Activated naive CD4-positive, alpha-beta T cell treated with anti-CD3 and anti-CD28 coated beads, Interleukin-2, amount 50 U/mL, for 16 hours (primary cell): ENCODE results near the gene SPTBN5.

Experiments used
- DNase-seq: peaks from one replicate; pipeline ENCODE4 v3.0.0-alpha.2; 2020

The SPTBN5 gene

DNA sequence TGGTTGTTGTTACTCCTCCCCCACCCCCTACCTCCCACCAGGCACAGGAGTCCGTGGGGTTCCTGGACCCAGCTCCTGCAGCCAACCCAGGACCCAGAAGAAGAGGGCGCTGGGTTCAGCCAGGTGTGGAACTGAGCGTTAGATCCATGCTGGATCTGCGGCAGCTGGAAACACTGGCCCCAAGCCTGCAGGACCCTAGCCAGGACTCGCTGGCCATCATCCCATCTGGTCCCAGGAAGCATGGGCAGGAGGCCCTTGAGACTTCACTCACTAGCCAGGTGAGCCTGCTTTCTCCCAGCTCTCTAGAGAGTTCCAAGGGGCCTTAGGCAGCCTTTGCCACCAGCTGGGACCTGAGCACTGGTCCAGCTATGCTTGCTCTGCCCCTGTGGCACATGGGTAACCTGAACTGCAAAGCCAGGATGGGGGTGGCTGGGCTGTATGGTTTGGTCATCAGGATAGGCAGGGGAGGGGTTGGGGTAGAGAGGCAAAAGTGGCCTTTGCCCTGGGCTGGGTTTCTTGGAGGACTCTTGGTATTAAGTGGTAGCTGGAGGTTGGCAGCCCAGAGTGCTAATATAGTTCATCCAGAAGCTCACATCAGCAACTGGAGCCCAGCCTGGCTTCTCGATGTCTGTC, 72.9 kb downstream of the SPTBN5 start:
- no peak for DNase-seq

DNA sequence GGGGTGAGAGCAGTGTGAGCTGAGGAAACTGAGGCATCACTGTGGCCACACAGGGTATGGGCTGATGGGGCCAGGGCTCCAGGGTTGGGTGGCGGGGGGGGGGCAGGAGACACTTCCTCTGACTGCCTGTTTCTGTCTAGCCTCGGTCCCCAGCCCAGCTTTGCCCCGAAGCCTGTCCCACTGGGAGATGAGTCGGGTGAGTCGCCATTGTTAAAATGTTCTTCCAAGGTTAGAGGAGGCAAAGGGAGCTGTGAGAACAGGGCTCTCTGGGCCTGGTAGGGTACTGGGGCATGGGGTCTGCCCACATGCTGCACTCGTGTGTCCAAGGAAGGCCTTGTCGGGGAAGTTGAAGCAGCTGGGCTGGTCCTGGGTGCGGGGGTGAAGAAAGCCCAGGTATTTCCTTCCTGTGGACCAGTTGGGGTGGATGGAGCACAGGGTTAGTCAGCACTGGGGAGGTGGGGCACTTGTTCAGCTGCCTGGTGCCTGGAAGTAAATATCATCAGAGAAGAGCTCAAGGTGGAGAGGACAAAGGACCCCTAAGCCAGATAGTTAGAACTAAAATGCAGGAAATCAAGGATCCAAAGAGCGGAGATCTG, 74.3 kb downstream of the SPTBN5 start:
- DNase-seq, result no peak

DNA sequence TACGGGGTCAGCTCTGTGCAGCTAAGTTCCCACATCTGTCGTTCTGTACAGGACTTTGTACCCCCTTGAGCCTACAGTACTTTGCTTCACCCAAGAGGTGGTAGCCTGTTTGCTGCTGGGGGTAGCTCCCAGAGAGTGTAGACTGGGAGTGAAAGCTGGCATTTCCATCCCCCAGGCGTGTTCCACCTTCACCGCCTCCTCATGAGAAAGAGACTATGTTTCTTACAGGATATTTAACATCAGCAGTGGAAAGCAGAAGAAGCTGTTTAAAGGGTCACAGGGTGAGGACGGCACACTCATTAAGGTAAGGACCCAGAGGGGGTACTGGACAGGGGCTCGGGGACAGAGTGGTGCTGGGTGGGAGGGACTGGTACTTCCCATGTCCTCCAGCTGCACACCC, 76.1 kb downstream of the SPTBN5 start:
- no peak for DNase-seq

DNA sequence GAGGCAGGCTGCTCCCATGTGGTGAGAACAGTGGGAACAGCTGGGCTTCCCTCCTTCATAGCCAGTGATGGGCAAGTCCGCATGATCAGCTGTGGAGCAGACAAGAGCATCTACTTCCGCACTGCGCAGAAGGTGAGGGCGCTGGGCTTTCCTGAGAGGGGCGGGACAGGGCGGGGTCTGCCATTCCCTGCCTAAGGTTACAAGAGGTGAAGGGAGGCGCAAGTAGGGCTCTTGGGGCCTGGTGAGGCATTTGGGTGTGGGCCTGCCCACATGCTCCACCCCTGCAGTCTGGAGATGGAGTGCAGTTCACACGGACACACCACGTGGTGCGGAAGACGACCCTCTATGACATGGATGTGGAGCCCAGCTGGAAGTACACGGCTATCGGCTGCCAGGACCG, 76.5 kb downstream of the SPTBN5 start:
- no peak for DNase-seq

DNA sequence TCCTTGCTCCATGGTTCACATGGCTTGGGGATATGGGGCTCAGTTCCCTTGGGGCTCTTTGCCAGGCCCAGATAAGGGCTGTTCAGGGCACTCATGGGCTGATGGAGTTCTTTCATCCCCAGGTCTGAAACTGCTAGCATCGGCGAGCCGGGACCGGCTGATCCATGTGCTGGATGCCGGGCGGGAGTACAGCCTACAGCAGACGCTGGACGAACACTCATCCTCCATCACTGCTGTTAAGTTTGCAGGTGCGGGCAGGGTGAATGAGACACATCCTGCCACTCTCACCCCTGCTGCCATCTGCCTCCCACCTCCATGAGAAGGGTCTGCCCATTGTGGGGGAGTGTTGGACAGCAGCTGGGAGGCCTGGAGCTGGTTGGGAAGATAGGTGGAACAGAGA, 77.1 kb downstream of the SPTBN5 start:
- no peak for DNase-seq

DNA sequence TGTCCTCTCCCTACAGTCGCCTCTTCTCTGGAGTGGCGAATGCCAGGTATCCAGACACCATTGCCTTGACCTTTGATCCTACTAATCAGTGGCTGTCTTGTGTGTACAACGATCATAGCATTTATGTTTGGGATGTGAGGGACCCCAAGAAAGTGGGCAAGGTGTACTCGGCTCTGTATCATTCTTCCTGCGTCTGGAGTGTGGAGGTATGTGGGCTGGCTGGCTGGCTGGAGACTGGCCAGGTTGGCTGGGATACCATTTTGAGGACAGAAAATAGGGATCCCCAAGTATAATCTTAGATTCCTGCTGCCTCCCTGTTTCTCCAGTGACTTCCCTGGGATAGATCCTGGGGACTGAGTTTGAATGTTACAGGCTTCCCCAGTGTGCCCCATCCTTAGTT, 79.3 kb downstream of the SPTBN5 start:
- DNase-seq, result no peak

DNA sequence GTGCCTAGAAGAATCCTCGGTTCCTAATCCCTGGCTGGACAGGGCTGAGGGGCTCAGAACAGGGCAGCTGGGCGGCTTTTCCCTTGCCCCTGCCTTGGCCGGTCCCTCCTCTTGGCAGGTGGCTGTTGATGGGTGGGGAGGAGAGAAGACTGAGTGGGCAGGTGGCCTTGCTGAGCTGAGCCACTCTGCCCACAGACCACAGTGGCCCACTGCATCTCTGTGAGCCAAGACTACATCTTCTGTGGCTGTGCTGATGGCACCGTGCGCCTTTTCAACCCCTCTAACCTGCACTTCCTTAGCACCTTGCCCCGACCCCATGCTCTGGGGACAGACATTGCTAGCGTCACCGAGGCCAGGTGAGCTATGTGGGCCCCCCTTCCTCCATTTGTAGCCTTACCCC, 80.4 kb downstream of the SPTBN5 start:
- no peak for DNase-seq

DNA sequence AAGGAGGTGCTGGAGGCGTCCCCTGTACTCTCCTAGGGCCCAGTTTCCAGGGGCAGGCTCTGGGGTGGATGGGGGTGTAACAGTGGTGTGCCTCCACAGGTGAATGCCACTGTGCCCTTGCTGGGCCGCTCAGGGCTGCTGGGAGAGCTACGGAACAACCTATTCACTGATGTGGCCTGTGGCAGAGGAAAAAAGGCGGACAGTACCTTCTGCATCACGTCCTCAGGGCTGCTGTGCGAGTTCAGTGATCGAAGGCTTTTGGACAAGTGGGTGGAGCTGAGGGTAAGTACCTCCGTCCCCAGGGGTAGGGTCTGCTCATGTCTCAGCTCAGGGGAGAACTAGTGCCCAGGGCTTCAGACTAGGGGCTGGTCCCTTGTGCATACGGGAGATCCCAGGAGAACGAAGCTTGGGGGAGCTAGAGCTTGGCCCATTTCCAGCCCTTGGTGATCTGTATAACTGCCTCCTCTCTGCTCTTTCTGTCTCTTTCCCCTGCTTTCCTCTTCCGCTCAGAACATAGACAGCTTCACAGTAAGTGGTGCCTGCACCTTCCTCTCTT, 81.0 kb downstream of the SPTBN5 start:
- no peak for DNase-seq

DNA sequence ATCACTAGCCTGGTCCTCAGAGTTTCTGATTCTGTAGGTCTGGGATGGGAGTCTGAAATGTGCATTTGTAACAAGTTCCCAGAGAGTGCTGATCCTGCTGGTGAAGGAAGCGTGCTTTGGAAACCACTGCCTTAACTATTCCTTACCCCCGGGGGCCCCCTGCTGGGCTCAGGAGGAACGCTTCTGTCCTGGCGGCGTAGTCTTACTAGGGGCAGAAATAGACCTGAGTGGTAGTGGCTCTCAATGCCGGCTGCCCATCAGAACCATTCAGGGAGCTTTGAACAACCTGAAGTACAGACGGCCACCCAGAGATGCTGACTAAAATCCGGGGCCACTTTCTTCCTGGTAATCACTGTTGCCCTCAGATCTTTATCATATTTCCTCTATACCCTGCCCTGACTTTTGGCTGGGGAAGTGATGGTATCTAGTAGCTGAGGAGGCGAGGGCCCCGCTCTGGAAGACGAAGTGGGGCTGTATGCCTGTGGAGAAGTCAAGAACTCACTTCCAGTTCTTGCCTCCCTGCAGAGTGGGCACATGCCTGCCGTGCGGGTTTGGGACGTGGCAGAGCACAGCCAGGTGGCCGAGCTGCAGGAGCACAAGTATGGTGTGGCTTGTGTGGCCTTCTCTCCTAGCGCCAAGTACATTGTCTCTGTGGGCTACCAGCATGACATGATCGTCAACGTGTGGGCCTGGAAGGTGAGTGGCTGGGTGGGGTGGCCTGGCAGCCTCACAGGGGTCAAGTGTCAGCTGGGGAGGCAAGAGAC, 82.2 kb downstream of the SPTBN5 start:
- DNase-seq, result peak; percentile 74

DNA sequence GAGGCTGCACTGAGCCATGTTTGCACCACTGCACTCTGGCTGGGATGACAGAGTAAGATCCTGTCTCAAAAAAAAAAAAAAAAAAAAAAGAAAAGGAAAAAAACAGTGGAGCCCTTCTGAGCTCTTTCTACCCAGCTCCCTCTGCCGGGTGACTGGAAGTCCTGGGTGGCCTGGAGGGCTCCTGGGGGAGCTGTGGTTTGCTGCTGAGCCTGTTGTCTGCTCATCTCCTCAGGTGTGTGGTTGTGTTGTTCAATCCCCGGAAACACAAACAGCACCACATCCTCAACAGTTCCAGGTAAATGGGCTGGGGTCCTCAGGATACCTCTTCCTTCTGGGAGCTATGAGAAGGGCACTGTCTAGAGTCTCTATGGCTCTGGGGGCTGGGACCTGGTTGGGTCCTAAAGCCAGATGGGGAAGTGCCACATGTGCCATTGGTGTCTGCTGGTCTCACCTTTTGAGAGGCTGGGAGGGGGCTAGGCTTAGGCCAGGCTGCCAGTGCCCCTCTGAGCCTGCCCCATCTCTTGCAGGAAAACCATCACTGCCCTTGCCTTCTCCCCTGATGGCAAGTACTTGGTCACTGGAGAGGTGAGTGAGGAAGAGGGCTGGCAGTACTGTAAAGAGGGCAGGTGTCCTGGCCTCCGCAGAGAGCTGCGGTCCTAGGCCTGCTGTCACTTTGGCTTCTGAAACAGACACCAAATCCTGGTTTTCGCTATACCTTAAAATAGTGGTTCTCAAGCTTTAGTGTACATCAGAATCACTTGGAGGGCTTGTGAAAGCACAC, 83.0 kb downstream of the SPTBN5 start:
- no peak for DNase-seq

DNA sequence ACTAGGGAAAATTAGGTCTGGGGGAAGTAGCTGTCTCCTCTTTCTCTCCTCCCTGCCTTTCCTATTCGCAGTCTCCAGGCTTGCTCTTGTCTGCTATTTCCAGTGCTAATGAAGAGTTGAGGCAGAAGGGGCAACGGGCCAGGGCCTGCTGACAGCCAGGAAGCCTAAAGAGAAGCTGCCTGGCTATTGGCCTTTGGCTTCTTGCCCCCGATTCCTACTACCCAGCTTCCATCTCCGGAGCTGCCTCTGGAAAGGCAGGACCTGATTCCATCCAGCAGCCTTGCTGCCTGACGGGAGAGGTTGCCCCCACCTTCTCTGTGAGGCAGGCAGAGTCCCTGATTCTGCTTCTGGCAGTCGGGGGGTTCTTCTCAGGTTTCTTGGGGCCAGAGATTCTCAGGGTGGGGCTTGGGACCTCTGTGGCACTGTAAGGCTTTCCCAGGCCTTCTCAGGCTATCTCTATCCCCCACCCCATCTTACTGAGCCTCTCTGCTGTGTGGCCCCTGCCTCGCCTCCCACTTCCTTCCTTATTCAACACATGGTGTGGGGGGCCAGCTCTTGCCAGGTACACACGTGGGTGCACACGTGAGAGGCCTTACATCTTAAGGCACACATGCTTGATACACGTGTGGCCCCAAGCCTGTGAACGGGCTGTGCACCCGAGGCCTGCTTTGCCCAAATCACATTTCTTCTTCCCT, 84.2 kb downstream of the SPTBN5 start:
- no peak for DNase-seq

DNA sequence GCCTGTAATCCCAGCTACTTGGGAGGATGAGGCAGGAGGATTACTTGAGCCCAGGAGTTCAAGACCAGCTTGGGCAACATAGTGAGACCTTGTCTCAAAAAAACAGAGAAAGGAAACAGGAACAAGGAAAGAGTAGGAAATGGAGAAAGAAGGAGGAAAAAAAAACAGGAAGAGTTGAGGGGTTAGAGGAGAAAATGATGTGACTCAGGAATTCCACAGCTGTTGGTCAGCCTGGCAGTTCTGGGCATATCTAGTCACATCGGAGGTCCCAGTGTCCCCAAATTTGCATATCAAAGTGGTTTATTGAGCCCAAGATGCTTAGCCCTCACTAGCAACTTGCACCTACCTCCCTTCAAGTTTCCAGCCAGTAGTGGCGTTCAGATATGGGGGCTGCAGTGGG, 84.7 kb downstream of the SPTBN5 start:
- DNase-seq, result no peak

DNA sequence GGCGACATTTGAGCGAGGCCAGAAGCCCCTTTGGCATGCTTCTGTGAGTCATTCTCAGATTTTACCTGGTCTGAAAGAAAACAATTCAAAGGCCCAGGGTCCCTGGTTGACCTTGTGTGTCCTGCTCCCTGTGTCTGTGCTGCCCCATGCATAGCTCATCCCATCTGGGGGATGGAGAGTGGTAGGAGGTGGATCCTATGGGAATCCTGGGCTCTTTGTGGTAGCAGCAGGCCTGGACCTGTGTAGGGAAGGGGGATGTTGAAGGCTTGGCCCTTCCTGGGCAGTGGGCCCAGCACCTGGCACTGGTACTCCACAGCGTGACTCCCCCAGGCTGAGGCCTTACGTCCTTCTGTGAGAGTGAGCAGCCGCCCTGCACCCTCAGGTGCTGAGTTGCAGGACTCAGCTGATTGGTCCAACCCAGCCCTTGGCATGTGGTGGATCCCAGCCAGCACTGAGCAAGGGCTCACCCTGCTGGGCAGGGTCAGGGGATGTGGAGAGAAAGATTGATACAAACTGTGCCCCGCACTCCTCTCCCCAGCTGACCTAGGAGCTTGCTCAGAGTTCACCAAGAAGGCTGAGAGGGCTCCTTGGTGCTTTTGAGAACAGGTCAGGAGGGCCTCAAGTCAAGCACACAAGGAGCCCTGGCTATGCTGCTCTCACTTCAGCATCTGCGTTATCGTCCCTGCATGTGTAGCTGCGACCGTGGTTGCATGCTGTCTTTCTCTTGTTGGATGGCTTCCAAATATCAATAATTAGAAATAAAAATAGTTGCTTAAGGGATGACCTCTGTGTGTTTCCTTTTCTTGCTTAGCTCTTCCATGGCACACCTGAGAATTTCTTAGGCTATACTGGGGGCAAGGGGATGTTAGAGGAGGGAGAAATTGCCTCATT, 87.3 kb downstream of the SPTBN5 start:
- DNase-seq, result no peak

DNA sequence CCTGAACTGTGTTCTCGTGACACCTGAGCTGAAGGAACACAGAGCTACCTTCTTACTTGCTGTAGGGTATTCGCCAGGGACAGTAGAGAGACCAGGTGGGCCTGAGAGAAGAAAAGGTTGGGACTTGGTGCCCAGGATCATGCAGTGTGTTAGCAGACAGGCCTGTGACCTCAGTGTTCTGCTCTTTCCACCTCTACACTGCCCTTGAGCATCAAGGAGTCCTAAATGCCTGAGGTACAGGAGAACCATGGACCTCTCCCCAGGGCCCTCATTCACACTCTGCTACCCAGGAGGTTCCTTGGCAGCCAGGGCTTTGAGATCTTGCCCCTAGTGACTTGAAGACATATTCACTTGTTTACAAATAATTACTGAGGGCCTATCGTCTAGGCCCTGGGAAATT, 88.1 kb downstream of the SPTBN5 start:
- DNase-seq, result no peak

DNA sequence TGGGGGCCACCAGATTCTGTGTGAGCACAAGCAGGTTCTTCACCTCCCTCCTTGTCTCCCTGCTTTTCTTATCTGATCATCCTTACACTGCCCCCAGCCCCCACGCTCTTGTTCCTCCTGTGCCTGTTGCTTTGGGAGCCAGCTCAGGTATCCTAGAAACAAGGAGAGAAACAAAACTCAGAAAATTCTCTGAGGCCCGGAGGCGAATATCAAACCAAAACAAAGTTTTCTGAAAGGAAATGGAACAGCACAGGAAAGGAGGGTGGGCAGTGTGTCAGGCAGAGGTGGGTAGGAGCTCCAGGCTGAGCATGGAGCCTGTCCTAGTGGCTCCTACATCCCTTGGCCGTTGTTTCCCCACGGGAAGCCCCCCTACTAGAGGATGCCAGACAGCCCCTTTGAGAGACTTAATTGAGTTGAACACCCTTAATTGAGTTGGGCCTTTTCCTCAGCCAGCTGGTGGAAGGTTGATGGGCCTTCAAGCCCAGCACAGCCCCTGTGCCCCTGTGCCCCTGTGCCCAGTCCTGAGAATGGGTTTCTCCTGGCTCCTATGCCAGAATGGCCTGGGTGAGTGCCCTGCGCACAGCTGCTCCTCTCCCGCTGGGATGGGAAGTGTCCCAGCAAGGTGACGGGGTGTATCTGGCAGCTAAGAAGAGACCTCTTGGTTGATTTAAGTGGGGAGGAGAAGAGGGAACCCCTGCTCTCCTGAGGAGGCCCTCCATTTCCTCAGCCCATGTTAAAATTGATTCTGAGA, 88.8 kb downstream of the SPTBN5 start:
- no peak for DNase-seq

DNA sequence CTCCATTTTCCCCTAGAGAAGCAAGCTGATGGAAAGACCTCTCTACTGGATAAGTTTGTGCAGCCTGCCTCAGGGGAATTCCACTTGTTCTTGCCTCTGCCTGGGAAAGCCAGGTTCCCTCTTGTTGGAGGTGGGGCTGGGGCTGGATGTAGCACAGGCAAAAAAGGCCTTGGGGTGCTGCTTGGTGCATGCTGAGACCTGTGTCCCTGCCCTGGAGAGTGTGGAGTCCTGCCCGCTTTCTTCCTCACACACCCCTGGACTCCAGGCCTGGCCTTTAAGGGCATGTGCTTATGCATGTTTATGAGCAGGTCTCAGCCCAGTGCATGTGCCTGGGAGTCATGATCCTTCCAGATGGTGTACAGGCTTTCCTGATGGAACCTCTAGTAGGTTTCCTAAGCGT, 89.5 kb downstream of the SPTBN5 start:
- no peak for DNase-seq

DNA sequence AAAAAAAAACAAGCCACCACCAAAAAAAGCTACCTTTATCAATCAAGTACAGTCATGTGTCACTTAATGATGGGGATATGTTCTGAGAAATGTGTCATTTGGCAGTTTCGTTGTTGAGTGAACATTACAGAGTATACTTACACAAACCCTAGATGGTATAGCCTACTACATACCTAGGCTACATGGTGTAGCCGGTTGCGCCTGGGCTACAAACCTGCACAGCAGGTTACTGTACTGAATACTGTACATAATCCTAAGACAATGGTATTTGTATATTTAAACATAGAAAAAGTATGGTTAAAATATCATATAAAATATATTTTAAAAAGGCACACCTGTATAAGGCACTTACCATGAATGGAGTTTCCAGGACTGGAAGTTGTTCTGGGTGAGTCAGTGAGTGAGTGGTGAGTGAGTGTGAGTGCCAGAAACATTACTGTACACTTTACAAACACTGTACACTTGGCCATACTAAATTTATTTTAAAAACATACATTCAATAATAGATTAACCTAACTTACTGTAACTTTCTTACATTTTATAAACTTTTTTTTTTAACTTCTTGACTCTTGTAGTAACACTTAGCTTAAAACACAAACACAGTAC, 91.9 kb downstream of the SPTBN5 start:
- DNase-seq, result no peak

DNA sequence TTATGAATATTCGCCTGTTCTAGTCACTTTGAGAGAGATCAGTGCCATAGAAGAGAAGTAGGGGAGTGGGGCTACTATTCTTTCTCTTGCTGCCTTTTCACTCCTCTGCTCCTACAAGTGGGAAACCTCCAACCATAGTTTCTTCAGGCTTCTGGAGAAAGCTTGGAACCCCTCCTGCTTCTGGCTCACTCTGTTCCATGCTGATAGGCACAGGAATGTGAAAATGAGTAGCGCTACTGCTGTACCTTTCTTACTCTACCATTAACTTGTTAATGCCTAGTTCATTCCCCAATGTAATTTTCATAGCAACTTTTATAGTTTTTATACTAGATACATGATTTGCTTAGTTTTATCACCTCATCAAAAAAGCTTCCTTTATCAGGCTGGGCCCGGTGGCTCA, 92.7 kb downstream of the SPTBN5 start:
- no peak for DNase-seq

DNA sequence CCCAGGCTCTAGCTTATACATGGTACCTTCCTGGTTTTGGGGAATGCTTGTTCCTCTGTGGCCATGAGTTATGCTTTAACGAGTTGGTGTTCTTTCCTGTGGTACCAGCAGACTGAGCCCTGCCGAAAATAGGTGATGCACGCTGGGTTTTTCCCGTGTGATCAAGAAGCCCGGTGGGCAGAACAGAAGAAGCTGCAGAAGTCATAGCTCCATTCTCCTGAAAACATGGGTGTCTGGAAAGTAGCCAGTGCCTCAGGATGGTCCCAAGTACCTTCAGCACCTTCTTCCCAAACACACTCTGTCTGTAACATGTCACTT, 94.4 kb downstream of the SPTBN5 start:
- DNase-seq, result no peak

DNA sequence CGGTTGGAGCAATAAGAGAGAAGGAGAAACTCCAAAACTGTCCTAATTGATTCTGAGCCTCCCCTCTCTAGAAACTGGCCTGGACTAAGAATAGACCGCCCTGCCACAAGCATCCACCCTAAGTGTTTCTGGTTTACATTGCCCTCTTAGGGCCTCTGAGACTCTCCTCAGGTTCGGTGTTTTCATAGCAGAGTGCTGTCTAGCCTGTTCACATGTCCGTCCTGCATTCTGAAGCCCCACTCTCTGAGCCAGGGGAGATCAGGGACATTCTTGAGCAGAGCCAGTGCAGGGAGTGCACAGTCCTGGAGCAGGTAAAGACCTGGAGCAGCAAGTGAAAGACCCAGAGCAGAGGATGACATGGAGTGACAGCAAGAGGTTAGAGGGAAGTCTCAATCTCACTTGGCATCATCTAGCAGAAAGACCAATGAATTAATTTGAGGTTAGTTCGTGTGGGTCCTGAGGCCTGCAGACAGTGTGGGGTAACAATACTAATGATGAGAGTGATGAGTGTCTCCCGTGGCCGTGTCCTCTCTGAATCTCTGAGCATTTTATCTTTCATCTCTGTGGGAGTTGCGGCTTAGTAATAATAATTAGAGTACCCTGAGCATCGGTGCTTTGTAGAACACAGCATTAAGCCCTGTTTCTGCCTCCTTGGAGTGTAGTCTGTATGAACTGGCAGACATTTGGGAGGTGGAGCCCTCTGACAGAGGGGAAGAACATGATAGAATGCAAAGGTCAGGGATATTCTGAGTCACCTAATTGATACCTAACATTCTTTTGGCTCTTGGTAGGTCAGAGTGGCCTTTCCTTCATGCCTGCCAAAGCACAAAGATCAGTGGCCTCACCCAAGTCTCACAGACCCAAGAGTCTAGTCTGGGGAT, 95.0 kb downstream of the SPTBN5 start:
- DNase-seq, result no peak
